ENCODE results near the gene YARS1. TPM values are rescaled to one million over a fixed set of nuclear protein-coding genes. Genes with fewer than 3 reads are reported as not detected.

YARS1 gene
- polyA plus RNA-seq, 1 donor (not counting 4 experiments of a cell fraction or from before 2014, with no cell fraction given): 68.4 TPM

GRCh38 chr1:32801096-32801715 lies 16.0 kb downstream of the YARS1 start:
- peak overlapping the region; percentile 24 for H3K27ac ChIP-seq (ENCODE audit: control insufficient read depth, insufficient read depth, low read length)
- no peak overlapping the region for H3K4me2 ChIP-seq (ENCODE audit: control insufficient read depth, extremely low read depth, insufficient read depth, low read depth, low read length)
- TF ChIP-seq EZH2 (IDR thresholded peaks at IDR 0.05; ENCODE audit: low read length) (no peak), CTCF (optimal IDR thresholded peaks at IDR 0.05 in 1 of 3, IDR thresholded peaks at IDR 0.05 in 1 of 3, conservative IDR thresholded peaks at IDR 0.05 in 1 of 3; ENCODE audit: extremely low read depth in 1 of 3, insufficient read depth in 2 of 3, low read length in 3 of 3) (no peak)
- H4K20me1 ChIP-seq (ENCODE audit: control insufficient read depth, extremely low read depth, insufficient read depth, low read length): peaks cover 9% of the 10 kb centered on the region
- H3K36me3 ChIP-seq (ENCODE audit: control insufficient read depth in 2 of 2, extremely low read depth in 1 of 2, insufficient read depth in 2 of 2, low read length in 2 of 2): peaks cover 7 to 27% of the 10 kb centered on the region in 2 experiments
- H3K4me3 ChIP-seq (ENCODE audit: control insufficient read depth in 2 of 3, extremely low read depth in 1 of 3, insufficient read depth in 2 of 3, low read depth in 1 of 3, low read length in 3 of 3): no peak overlapping the region
- H3K9me1 ChIP-seq (ENCODE audit: control insufficient read depth, extremely low read depth, insufficient read depth, low read length): peaks cover 2% of the 10 kb centered on the region
- peaks cover 7% of the 10 kb centered on the region for H3K4me1 ChIP-seq (ENCODE audit: control insufficient read depth, extremely low read depth, insufficient read depth, low read length)
- H3K9me3 ChIP-seq (ENCODE audit: control insufficient read depth, low read depth, low read length): no peaks in the 10 kb centered on the region
- H3K79me2 ChIP-seq (ENCODE audit: control insufficient read depth, insufficient read depth, low read length): peaks cover 6% of the 10 kb centered on the region
- FAIRE-seq (peak; percentile 41), DNase-seq (ENCODE audit: low read depth, low spot score) (no peak)
- dilution Hi-C loops (cut with MboI; ENCODE audit: extremely low pct_ligation_motif_present, low sequenced_read_pairs): no loop called here
- H3K9ac ChIP-seq (ENCODE audit: control insufficient read depth, extremely low read depth, insufficient read depth, low read length): no peak overlapping the region
- H2AFZ ChIP-seq (ENCODE audit: control insufficient read depth, low read length): no peak overlapping the region
- no peaks in the 10 kb centered on the region for H3K27me3 ChIP-seq (ENCODE audit: control insufficient read depth, extremely low read depth, insufficient read depth, low read length)

- H3K27ac ChIP-seq (ENCODE audit: control insufficient read depth, insufficient read depth, low read length): no peak overlapping the region
Measured at GRCh38 chr1:32798679-32799416, 18.3 kb downstream of the YARS1 start.

More at GRCh38 chr1:32798679-32799416, 18.3 kb downstream of the YARS1 start:
- Histone ChIP-seq H3K9me3 (ENCODE audit: control insufficient read depth, low read depth, low read length) (no peaks in the 10 kb centered on the region), H3K4me2 (ENCODE audit: control insufficient read depth, extremely low read depth, insufficient read depth, low read depth, low read length) (no peak overlapping the region), H3K27me3 (ENCODE audit: control insufficient read depth, extremely low read depth, insufficient read depth, low read length) (no peaks in the 10 kb centered on the region), H3K9me1 (ENCODE audit: control insufficient read depth, extremely low read depth, insufficient read depth, low read length) (no peaks in the 10 kb centered on the region), H2AFZ (ENCODE audit: control insufficient read depth, low read length) (no peak overlapping the region), H3K36me3 (ENCODE audit: control insufficient read depth in 2 of 2, extremely low read depth in 1 of 2, insufficient read depth in 2 of 2, low read length in 2 of 2) (peaks cover 7 to 23% of the 10 kb centered on the region in 2 experiments), H3K4me1 (ENCODE audit: control insufficient read depth, extremely low read depth, insufficient read depth, low read length) (peaks cover 7% of the 10 kb centered on the region), H4K20me1 (ENCODE audit: control insufficient read depth, extremely low read depth, insufficient read depth, low read length) (peaks cover 9% of the 10 kb centered on the region), H3K79me2 (ENCODE audit: control insufficient read depth, insufficient read depth, low read length) (peaks cover 5% of the 10 kb centered on the region), H3K4me3 (ENCODE audit: control insufficient read depth in 2 of 3, extremely low read depth in 1 of 3, insufficient read depth in 2 of 3, low read depth in 1 of 3, low read length in 3 of 3) (no peak overlapping the region), H3K9ac (ENCODE audit: control insufficient read depth, extremely low read depth, insufficient read depth, low read length) (no peak overlapping the region)
- TF ChIP-seq CTCF (optimal IDR thresholded peaks at IDR 0.05 in 1 of 3, IDR thresholded peaks at IDR 0.05 in 1 of 3, conservative IDR thresholded peaks at IDR 0.05 in 1 of 3; ENCODE audit: extremely low read depth in 1 of 3, insufficient read depth in 2 of 3, low read length in 3 of 3) (no peak), EZH2 (IDR thresholded peaks at IDR 0.05; ENCODE audit: low read length) (no peak)
- DNase-seq (ENCODE audit: low read depth, low spot score) (no peak), FAIRE-seq (no peak)
- dilution Hi-C loops (cut with MboI; ENCODE audit: extremely low pct_ligation_motif_present, low sequenced_read_pairs): no loop called here
